GM19328 (cell line): ENCODE results near the gene P2RX2.

ENCODE experiments used
- ATAC-seq: cut with Tn5 transposase; IDR thresholded peaks from one replicate; pipeline ENCODE4 v1.9.1; 2021; ENCODE audit warnings: mild to moderate bottlenecking, moderate library complexity; ENCODE audit not compliant: unreplicated experiment

The P2RX2 gene

GRCh38 chr12:132657004-132657727, 38.6 kb downstream of the P2RX2 start:
- no peak for ATAC-seq

- ATAC-seq = no peak
Measured at GRCh38 chr12:132658149-132658894, 39.7 kb downstream of the P2RX2 start.

GRCh38 chr12:132659146-132659545, 40.6 kb downstream of the P2RX2 start:
- no peak for ATAC-seq

- ATAC-seq = no peak
Measured at GRCh38 chr12:132660052-132660451, 41.5 kb downstream of the P2RX2 start.

GRCh38 chr12:132660996-132661395, 42.4 kb downstream of the P2RX2 start:
- no peak for ATAC-seq

GRCh38 chr12:132661972-132662371, 43.4 kb downstream of the P2RX2 start:
- ATAC-seq = no peak

GRCh38 chr12:132662901-132663755, 44.6 kb downstream of the P2RX2 start:
- ATAC-seq = no peak

- ATAC-seq = no peak
Measured at GRCh38 chr12:132664206-132665148, 45.9 kb downstream of the P2RX2 start.

GRCh38 chr12:132665149-132665491, 46.5 kb downstream of the P2RX2 start:
- ATAC-seq = no peak

- no peak for ATAC-seq
Measured at GRCh38 chr12:132665794-132666193, 47.2 kb downstream of the P2RX2 start.

GRCh38 chr12:132668191-132669088, 49.9 kb downstream of the P2RX2 start:
- ATAC-seq = no peak

GRCh38 chr12:132669166-132669879, 50.7 kb downstream of the P2RX2 start:
- ATAC-seq = no peak
